NT2/D1 (cell line): ENCODE data around the gene RYR3.

Experiments used
- SUZ12 ChIP-seq: IDR thresholded peaks from 2 replicates; pipeline ENCODE4 v1.6.1; 2011; ENCODE audit not compliant: insufficient read length, insufficient read depth; ENCODE audit errors: extremely low read depth
- YY1 ChIP-seq: IDR thresholded peaks from 2 replicates; pipeline ENCODE4 v1.6.1; 2011; ENCODE audit not compliant: insufficient read length, insufficient read depth
- ZNF274 ChIP-seq: IDR thresholded peaks from 2 replicates; pipeline ENCODE4 v1.6.1; 2011; ENCODE audit warnings: mild to moderate bottlenecking, low read depth, low read length

DNA sequence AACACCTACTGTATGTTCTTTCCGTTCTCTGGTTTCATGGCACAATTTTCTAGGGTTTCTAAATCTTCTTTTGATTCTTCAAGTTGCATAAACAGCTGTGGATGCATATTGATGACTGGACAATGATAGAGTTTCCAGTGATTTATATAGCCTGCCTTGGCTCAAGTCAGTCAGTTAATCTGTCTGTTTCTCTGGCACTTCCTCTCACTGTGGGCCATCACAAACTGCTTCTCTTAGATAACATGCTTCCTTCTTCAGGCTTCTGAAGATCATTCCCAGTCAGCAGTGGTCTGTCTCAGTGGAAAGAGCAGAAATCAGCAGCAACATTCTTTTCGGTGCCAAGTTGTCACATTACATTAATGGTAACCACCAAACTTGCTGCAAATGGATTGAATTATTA is 207.2 kb downstream of the RYR3 start:
- TF ChIP-seq YY1 = no peak
- TF ChIP-seq ZNF274 = no peak
- no peak for TF ChIP-seq SUZ12
